Epithelial cell of prostate (primary cell): ENCODE measurements around the gene ARAP2.

ENCODE experiments used
- DNase-seq: peaks from one replicate; pipeline ENCODE4 v3.0.0-alpha.2; 2011; ENCODE audit warnings: low read depth, low spot score
- H3K27ac ChIP-seq: fragments of 450-650 bp; 2 replicates; pipeline ENCODE4 v1.5.1; 2017; ENCODE audit warnings: mild to moderate bottlenecking

Gene ARAP2

GRCh38 chr4:36140421-36140820 lies 103.9 kb downstream of the ARAP2 start:
- H3K27ac ChIP-seq, result no peak overlapping the region
- DNase-seq, result no peak

DNA sequence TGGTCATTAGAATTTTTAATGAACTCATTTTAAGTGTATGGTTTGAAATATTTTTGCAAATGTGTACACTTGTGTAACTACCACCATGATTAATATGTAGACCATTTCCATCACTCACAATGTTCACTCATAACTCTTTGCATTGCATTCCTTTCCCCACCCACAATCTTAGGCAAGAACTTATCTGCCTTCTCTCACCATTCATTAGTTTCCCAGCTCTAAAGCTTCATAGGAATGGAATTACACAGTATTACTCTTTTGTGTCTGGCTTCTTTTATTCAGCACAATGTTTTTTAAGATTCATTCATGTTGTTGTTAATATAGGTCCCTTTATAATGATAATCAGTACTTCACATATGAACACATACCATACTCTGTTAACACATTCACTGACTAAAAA lies 106.1 kb downstream of the ARAP2 start:
- peak overlapping the region; percentile 64 for H3K27ac ChIP-seq
- peak; percentile 39 for DNase-seq

GRCh38 chr4:36137336-36137735 lies 107.0 kb downstream of the ARAP2 start:
- no peak for DNase-seq
- no peak overlapping the region for H3K27ac ChIP-seq

- no peak overlapping the region for H3K27ac ChIP-seq
- DNase-seq, result no peak
Observed at GRCh38 chr4:36133658-36134057, 110.7 kb downstream of the ARAP2 start.

DNA sequence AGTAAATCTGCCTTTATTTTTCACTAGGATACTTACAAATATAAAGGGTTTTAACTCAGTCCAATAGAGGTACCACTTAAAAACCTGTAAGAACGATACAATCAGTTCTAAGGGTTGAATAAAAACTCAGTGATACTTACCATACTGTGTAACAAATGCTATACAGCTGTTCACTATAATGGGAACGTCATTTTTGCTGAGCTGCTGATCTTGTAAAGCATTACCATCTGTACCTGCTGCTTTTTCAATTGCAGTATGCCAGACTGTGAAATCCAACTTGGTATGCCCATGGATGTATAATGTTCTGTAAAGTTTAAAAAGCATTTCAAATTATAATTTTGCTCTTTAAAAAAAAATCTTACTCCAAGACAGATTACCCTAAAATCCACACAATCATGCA lies 111.2 kb downstream of the ARAP2 start:
- DNase-seq, result no peak
- no peak overlapping the region for H3K27ac ChIP-seq

DNA sequence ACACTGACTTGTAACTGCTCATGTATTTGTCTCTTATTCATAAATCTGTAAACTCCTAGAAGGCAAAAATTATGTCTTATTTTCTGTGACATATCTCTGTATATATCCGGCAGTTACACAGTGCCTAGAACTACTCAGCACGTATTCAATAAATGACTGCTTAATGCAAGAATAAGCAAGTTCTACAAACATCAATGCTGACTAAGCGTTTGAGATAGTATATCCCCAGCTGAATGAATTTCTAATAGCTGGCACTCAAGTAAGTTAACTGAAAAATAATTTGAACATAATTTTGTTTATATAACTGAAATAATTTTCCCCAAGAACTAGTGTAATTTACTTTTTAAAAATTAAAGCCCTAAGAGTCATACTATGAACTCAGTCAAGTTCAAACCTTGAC lies 113.7 kb downstream of the ARAP2 start:
- no peak overlapping the region for H3K27ac ChIP-seq
- DNase-seq, result no peak

DNA sequence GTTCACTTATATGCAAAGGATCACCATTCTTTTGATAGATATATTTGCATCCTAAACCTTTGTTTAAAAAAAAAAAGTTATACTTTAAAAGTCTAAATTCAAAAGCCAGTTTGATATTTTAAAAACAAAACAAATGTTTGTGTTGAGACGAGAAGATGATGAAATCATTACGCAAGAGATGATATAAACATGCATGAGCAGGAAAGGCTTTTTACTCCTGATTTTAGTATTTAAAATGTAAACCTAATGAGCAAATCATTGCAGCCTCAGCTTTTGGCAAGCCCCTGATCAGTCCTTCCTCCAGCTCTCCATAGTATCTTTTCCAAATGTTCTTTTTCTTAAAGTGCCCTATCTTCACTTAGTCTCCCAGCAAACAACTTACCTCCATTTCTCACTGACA lies 115.6 kb downstream of the ARAP2 start:
- peak overlapping the region; percentile 73 for H3K27ac ChIP-seq
- no peak for DNase-seq

DNA sequence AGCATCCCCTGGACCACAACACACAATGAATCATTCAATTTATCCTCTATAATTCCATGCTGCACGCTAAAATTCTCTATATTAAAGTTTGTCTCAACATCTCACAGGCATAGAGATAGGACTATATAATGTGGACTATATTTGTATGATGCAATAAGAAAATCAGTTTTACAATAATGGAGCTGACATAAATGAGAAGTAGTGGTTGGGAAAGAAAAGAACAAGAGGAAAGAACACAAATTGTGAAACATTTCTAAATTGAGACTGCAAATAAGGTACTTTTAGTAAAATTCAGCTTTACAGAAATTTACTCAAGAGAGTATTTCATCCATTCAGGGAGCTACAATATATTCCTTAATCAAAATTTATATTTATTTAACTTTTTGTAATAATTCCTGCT lies 120.4 kb downstream of the ARAP2 start:
- H3K27ac ChIP-seq, result no peak overlapping the region
- no peak for DNase-seq

DNA sequence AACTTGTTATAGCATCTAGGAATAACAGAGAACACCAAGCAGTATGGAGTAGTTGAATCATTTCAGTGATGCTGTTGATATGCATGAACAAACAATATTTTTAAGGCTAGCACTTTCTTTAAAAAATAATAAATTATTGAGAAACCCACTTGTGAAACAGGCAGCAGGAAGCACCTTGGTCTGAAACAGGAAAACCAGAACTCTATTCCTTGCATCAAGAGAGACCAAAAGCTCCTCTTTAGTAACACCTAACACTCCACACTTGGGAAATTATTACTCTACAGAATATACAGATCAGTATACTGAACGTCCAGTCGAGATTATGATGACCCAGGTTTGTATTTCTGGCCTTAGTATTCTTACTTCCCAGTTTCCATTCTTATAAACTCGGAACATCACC lies 129.0 kb downstream of the ARAP2 start:
- no peak for DNase-seq
- H3K27ac ChIP-seq, result no peak overlapping the region

GRCh38 chr4:36111172-36111571 lies 133.1 kb downstream of the ARAP2 start:
- H3K27ac ChIP-seq, result no peak overlapping the region
- no peak for DNase-seq

DNA sequence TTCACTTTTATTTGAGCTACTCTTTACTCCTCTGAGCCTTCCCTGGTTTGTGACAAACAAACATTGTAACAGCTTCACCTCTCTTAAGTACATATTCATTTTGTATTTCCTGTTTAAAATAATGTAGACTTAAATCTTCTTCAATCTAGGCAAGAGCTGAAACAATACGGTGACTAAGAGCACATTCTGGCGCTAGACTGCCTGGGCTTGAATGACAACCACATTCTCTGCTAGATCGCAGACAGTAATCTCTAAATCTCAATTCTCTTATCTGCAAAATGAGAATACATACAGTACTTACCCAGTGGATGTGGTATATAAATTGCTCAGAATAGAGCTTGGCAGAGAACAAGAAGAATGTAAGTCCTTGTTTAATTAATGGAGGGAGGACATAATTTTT lies 144.8 kb downstream of the ARAP2 start:
- DNase-seq, result no peak
- no peak overlapping the region for H3K27ac ChIP-seq

GRCh38 chr4:36094995-36095394 lies 149.3 kb downstream of the ARAP2 start:
- no peak overlapping the region for H3K27ac ChIP-seq
- DNase-seq, result no peak

GRCh38 chr4:36091997-36092396 lies 152.3 kb downstream of the ARAP2 start:
- no peak overlapping the region for H3K27ac ChIP-seq
- no peak for DNase-seq

DNA sequence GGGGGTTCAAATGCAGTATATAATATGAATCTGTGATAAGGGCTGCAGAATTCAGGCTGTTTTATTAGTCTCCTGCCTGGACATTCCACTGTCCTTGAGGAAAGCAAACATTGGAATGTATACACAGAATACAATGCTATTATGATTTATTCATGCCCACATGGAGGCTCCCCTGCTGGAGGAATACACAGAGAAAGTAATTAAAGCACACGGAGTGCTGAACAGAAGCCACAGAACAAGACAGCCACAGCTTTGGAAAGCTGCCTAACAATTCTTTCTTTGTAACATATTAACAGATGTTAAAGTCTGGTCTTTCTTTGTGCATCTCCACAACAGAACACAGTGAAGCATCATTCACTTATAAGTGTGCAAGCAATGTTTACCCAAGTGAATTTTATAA lies 155.8 kb downstream of the ARAP2 start:
- no peak for DNase-seq

DNA sequence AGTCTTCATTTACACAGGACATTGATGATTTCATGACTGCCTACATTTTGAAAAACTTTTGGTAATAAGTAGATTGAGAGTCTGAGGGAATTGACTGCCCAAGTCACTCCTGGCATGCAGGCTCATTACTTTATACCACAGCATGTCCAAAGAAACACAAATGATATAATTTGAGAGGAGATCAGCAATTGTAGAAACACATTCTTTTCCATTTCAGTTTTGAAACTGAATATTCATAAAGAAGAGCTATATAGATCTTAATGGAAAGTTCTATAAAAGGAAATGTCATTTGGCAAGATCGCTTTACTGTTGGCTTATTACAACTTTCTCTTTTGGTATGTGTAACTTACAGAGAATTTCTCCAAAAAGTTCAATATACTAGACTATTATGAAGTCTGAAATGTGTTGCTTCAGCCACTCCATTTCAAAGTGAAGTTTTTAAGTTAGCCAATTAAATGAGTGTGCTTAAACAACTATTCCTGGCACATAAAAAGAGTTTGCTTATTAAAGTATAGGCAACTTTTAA lies 158.0 kb downstream of the ARAP2 start:
- no peak overlapping the region for H3K27ac ChIP-seq
- no peak for DNase-seq

More for the DNA sequence above, 155.8 kb downstream of the ARAP2 start:
- H3K27ac ChIP-seq, result no peak overlapping the region

- no peak overlapping the region for H3K27ac ChIP-seq
- no peak for DNase-seq
Observed at GRCh38 chr4:36082817-36083216, 161.5 kb downstream of the ARAP2 start.

DNA sequence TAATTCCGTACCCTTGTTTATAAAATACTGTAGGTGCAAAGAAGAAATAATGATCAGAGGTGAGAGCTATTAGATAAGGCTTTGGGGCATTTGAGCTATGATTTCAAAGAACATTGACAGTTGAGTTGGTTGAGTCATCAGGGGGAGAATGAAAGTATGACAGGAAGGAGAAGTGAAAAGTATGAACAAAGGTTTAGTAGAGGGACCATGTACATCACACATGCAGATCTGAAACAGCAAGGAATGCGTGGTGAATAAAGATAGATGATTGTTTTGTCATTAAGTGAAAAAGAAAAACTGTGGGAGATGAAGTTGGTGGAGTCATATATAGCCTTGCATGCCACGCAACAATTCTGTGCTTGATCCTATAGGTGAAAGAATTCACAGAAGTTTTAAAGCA lies 163.1 kb downstream of the ARAP2 start:
- H3K27ac ChIP-seq, result no peak overlapping the region
- DNase-seq, result no peak

DNA sequence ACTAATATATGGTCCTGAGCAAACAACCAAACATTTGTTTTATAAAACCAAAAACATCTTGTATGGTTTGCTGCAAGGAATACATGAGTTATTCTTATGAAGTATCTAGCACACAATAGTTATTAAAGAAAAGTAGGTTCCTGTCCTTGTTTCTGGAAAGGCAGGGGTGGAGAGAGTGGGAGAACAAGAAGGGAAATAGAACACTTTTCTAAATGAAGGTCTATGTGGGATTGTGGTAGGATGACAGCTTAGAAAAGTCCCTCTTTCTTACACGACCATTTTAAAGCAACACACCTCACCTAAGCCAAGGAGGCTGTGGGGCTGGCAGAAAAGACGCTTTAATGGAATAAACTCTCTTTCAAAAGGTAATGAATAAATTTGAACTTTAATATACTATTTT lies 164.6 kb downstream of the ARAP2 start:
- H3K27ac ChIP-seq, result no peak overlapping the region
- no peak for DNase-seq

GRCh38 chr4:36078319-36078718 lies 166.0 kb downstream of the ARAP2 start:
- no peak for DNase-seq
- H3K27ac ChIP-seq, result no peak overlapping the region

DNA sequence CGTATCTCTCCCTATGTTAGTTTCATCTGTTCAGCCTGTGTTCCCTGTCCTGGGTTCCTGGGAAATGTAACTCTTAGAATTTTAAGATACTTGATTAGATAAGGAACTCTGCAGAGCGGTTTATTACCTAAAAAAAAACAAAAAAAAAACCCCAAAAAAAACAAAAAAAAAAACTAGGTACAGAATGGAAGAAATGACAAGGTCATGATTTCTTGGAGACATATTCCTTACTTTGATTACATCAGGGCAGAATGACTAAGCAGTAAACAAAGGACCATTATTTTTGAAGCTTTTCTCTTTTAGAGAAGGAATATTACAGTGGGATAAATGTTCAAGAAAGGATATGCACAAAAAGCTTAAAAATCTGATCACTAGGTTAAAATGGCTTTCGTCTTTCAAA lies 171.8 kb downstream of the ARAP2 start:
- H3K27ac ChIP-seq, result no peak overlapping the region
- no peak for DNase-seq

GRCh38 chr4:36067116-36067515 lies 177.2 kb downstream of the ARAP2 start:
- DNase-seq, result no peak
- no peak overlapping the region for H3K27ac ChIP-seq

DNA sequence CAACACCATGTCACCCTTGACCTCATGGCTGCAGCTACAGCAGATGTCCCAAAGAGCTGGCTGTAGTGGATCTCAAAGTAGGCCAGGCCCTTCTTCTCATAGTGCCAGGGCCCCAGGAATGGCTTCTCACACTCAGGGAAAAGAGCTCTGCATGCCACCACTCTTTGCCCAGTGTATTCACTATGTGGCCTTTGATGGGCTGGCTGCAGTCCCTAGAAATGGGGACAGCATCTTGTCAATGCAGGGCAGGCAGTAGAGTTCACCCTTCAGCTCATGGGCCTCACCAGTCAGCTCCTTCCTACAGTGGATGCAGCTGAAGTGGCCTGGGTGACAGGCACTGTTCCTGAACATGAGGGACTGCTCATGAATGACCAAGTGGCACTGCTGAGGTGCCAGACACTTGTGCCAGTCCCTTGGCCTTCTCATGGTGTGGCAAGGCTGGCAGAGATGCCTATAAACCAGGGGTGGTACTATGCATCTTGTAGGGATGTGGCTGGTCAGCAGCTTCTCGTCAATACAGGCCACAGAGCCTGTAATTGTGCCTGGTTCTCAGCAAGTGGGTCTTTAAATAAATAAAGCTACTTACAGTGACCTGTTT lies 178.9 kb downstream of the ARAP2 start:
- no peak for DNase-seq
- H3K27ac ChIP-seq, result no peak overlapping the region

DNA sequence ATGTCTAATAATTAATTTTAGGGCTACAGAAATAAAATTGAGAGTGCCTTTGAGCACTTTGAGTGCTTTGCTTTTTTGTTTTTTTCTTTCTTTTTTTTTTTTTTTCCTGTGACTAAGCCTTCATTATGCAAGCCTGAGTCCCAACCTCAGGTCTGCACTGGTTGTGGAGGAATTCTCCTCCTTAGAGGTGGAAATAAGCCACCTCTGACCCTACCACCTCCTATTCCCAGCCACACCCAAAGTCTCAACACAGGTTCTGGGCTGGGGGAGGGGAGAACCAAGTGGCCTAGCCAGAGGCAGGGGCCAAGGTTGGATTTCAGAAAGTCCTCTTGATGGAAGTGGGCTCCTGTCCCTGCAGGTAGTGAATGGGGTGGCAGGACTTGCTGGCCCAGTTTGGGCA lies 180.2 kb downstream of the ARAP2 start:
- no peak for DNase-seq
- H3K27ac ChIP-seq, result no peak overlapping the region
